Testis (tissue), 2 donors: ENCODE measurements around the gene ANXA2R.
A peak's percentile ranks its signal among the peaks of the same experiment; 100 is the strongest.

Source experiments
- POLR2A ChIP-seq: fragments of 450-650 bp; IDR thresholded peaks from one replicate; pipeline ENCODE4 v1.6.1; 2017; ENCODE audit warnings: antibody characterized with exemption, mild to moderate bottlenecking, moderate library complexity
- TF ChIP-seq, protein P1 (sequence below), 3 experiments: fragments of 450-650 bp in 2 of 3; fragments of 200-600 bp in 1 of 3; sonication (generic) in 1 of 3; IDR thresholded peaks; one replicate each; pipeline ENCODE4 v1.5.1; 2016 to 2019; ENCODE audit warnings: antibody characterized with exemption in 3 of 3, mild to moderate bottlenecking in 2 of 3, moderate library complexity in 1 of 3

DNA sequence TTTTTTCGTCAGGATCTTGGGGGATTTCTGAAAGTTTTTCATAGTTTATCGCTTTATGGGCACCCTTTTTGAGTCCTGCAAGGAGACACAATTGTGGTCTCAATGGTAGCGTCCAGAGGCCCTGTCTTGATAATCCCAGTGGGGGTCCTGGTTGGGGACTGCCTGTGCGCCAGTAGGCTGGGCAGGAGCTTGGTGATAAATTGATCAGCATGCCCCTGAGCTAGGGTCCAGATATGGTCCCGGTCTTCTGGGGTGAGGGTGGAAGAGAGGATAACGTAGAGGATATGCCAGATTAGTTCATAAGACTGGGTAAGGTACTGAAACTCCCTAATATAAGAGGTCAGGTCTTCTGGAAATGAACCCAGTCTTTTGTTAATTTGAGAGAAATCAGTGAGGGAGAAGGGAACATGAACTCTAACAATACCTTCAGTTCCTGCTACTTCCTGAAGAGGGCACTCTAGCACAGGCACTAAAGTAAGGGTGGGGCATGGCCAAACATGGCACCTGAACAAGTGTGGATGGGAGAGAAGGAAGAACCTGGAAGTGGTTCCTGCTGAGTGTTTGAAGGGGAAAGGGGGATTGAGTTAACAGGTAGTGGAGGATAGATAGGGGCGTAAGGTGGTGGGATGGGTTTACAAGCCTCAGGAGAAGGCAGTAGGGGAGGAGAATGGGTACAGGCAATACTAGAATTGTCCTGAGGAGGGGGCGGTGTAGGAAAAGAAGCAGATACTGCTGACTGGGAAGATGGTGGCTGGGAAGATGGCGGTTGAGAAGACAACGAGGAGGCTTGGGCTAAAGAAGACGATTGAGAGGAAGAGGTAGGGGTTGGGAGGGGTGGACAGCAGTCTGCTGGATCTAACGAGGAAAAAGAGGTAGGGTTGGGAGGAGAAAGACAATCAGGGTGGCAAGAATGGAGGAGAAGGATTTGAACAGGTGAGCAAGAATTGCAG, 33.8 kb upstream of the ANXA2R start:
- TF ChIP-seq, protein P1, sequence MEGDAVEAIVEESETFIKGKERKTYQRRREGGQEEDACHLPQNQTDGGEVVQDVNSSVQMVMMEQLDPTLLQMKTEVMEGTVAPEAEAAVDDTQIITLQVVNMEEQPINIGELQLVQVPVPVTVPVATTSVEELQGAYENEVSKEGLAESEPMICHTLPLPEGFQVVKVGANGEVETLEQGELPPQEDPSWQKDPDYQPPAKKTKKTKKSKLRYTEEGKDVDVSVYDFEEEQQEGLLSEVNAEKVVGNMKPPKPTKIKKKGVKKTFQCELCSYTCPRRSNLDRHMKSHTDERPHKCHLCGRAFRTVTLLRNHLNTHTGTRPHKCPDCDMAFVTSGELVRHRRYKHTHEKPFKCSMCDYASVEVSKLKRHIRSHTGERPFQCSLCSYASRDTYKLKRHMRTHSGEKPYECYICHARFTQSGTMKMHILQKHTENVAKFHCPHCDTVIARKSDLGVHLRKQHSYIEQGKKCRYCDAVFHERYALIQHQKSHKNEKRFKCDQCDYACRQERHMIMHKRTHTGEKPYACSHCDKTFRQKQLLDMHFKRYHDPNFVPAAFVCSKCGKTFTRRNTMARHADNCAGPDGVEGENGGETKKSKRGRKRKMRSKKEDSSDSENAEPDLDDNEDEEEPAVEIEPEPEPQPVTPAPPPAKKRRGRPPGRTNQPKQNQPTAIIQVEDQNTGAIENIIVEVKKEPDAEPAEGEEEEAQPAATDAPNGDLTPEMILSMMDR (IDR thresholded peaks at IDR 0.05) = peak in 2 of 3 experiments; percentile 47 to 49
- TF ChIP-seq POLR2A = no peak
